Karpas-422 (cell line): ENCODE data around the gene IPPK. TPM values are rescaled to one million over a fixed set of nuclear protein-coding genes. Genes with fewer than 3 reads are reported as not detected.

Experiments
- DNase-seq: peaks from one replicate; pipeline ENCODE4 v3.0.0-alpha.2; 2015
- H2AFZ ChIP-seq: fragments of 200-600 bp; sonication (generic); 2 replicates; pipeline ENCODE4 v1.6.1; 2014; ENCODE audit warnings: antibody characterized with exemption, low read length, mixed read lengths
- H3K27ac ChIP-seq: fragments of 200-600 bp; sonication (generic); 2 replicates; pipeline ENCODE4 v1.5.1; 2014; ENCODE audit warnings: mild to moderate bottlenecking, low read length, moderate library complexity
- H3K27me3 ChIP-seq: fragments of 200-600 bp; sonication (generic); 2 replicates; pipeline ENCODE4 v1.6.1; 2014; ENCODE audit warnings: low read length, mixed read lengths
- H3K36me3 ChIP-seq: fragments of 200-600 bp; sonication (generic); 2 replicates; pipeline ENCODE4 v1.6.1; 2014; ENCODE audit warnings: low read length, mixed read lengths; ENCODE audit not compliant: insufficient read depth
- H3K4me1 ChIP-seq: fragments of 200-600 bp; sonication (generic); 2 replicates; pipeline ENCODE4 v1.6.1; 2014; ENCODE audit warnings: mild to moderate bottlenecking, low read length, mixed read lengths
- H3K4me2 ChIP-seq: fragments of 200-600 bp; sonication (generic); 2 replicates; pipeline ENCODE4 v1.6.1; 2014; ENCODE audit warnings: low read length, low read depth, mild to moderate bottlenecking; ENCODE audit not compliant: poor library complexity, severe bottlenecking
- H3K4me3 ChIP-seq: fragments of 200-600 bp; sonication (generic); 2 replicates; pipeline ENCODE4 v1.5.1; 2014; ENCODE audit warnings: mild to moderate bottlenecking, antibody characterized with exemption, low read length, mixed read lengths
- H3K79me2 ChIP-seq: fragments of 200-600 bp; sonication (generic); 2 replicates; pipeline ENCODE4 v1.6.1; 2014; ENCODE audit warnings: mild to moderate bottlenecking, low read length, mixed read lengths
- H3K9ac ChIP-seq: fragments of 200-600 bp; sonication (generic); 2 replicates; pipeline ENCODE4 v1.6.0; 2014; ENCODE audit warnings: low read length
- H3K9me2 ChIP-seq: fragments of 200-600 bp; sonication (generic), shearing (Covaris generic); replicated peaks from 2 replicates; pipeline ENCODE4 v1.6.0; 2014; ENCODE audit warnings: mild to moderate bottlenecking, low read length, moderate library complexity; ENCODE audit not compliant: insufficient read depth
- H3K9me3 ChIP-seq: fragments of 300-700, 200-600 bp; sonication (generic); 2 replicates; pipeline ENCODE4 v1.6.1; 2014; ENCODE audit warnings: low read length, mixed read lengths
- H4K20me1 ChIP-seq: fragments of 200-600 bp; sonication (generic); 2 replicates; pipeline ENCODE4 v1.6.1; 2014; ENCODE audit warnings: mild to moderate bottlenecking, antibody characterized with exemption, low read length, low read depth; ENCODE audit not compliant: insufficient read depth
- total RNA-seq: library from RNA; depleted of rRNA; stranded (reverse); fragments of >200 nt; shearing (Covaris generic); gene quantifications from 2 replicates; pipeline ENCODE4 v1.2.3, GENCODE V29; 2014; ENCODE audit warnings: low replicate concordance

IPPK gene
- total RNA-seq, 1 experiment from 2014 or later = 18.3 TPM

DNA sequence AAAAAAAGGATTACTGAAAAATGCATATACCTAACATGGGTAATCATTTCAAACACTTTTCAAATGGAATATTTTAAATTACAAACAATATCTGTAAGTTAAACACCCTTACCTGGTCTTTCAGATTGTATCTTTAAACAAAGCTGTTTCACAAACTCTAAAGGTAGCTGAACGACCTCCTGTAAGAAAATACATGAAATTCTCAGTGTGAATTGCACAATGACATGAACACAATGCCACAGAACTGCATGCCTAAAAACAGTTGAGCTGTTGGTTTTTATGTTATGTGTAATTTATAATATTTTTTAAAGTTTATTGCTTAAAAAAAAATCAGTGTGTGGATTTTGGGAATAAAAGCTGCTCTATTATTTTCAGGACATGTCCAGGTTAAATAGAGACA, 17.5 kb downstream of the IPPK start:
- Histone ChIP-seq H2AFZ (no peak overlapping the region), H3K9me3 (no peaks in the 10 kb centered on the region), H4K20me1 (0 out of 2 replicates have a peak, but pooled peaks cover 2% of the 10 kb centered on the region), H3K4me3 (no peak overlapping the region), H3K79me2 (peaks cover 26% of the 10 kb centered on the region), H3K4me1 (no peaks in the 10 kb centered on the region), H3K4me2 (no peak overlapping the region), H3K9ac (no peak overlapping the region), H3K9me2 (no peaks in the 10 kb centered on the region), H3K36me3 (peaks cover 16% of the 10 kb centered on the region; the same call in 1 of the 2 replicates), H3K27ac (no peak overlapping the region), H3K27me3 (no peaks in the 10 kb centered on the region)
- no peak for DNase-seq

DNA sequence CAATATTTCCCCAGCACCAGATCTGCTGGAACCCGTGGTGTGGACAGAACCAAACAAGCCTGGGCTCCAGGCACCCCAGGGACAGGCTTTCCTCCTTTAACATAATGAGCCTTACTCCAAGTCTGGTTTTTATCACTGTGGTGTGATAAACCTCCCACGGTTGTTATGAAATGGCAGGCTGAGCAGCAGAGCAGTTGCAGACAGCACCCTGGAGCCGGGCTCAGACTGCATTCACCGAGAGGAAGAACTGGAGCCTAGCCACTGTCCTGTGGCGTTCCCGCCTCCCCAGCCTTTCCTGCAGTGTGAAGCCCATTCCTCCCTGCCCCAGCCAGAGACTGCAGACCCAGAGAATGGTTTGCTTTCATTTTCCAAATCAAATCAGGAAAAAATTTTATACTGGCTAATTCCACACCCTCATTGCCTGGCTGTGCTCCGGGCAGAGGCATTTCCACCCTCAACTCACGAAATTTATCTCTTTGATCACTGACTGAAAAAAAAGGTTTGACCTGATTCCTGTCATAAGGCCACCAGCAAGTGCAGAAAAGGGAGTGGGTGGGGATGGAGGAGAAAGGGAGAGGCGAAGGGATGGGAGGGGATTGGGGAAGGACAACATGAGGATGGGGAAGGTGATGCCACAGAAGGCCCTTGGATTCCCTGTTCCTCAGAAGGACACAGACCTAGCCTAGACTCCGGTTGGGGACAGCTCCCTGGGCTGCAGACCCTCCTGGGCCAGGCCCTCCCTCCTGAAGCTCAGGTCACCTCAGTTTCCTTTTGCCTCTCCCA, 18.9 kb downstream of the IPPK start:
- 0 out of 2 replicates have a peak, but pooled peaks cover 3% of the 10 kb centered on the region for H4K20me1 ChIP-seq
- no peak overlapping the region for H3K9ac ChIP-seq
- no peaks in the 10 kb centered on the region for H3K27me3 ChIP-seq
- H3K9me3 ChIP-seq = no peaks in the 10 kb centered on the region
- no peak overlapping the region for H3K4me3 ChIP-seq
- no peak overlapping the region for H3K27ac ChIP-seq
- H2AFZ ChIP-seq = no peak overlapping the region
- peaks cover 28% of the 10 kb centered on the region for H3K79me2 ChIP-seq
- H3K36me3 ChIP-seq = peaks cover 22% of the 10 kb centered on the region; the same call in 1 of the 2 replicates
- H3K9me2 ChIP-seq = no peaks in the 10 kb centered on the region
- DNase-seq = no peak
- no peak overlapping the region for H3K4me2 ChIP-seq
- no peaks in the 10 kb centered on the region for H3K4me1 ChIP-seq

DNA sequence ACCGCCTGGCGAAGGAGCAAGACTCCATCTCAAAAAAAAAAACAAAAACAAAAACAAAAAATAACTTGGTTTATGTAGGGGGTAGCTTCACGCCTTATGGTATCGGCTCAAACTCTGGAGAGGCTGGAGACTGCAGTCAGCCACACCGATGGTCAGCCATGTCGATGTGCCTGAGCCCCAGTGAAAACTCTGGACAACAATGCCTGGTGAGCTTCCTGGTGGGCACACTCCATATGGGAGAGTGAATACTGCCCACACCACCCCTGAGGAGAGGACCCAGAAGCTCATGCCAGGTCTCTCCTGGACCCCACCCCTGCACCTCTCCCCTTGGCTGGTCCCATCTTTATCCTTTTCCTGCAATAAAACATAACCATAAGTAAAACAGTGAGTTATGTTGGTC, 19.6 kb downstream of the IPPK start:
- H3K9me2 ChIP-seq = no peaks in the 10 kb centered on the region
- no peak overlapping the region for H3K4me3 ChIP-seq
- H3K9ac ChIP-seq = no peak overlapping the region
- H4K20me1 ChIP-seq = 0 out of 2 replicates have a peak, but pooled peaks cover 3% of the 10 kb centered on the region
- H3K27me3 ChIP-seq = no peaks in the 10 kb centered on the region
- H3K27ac ChIP-seq = no peak overlapping the region
- H3K36me3 ChIP-seq = peaks cover 26% of the 10 kb centered on the region; the same call in 1 of the 2 replicates
- no peaks in the 10 kb centered on the region for H3K4me1 ChIP-seq
- H3K4me2 ChIP-seq = no peak overlapping the region
- DNase-seq = no peak
- H3K79me2 ChIP-seq = peaks cover 33% of the 10 kb centered on the region
- H3K9me3 ChIP-seq = no peaks in the 10 kb centered on the region
- H2AFZ ChIP-seq = no peak overlapping the region

DNA sequence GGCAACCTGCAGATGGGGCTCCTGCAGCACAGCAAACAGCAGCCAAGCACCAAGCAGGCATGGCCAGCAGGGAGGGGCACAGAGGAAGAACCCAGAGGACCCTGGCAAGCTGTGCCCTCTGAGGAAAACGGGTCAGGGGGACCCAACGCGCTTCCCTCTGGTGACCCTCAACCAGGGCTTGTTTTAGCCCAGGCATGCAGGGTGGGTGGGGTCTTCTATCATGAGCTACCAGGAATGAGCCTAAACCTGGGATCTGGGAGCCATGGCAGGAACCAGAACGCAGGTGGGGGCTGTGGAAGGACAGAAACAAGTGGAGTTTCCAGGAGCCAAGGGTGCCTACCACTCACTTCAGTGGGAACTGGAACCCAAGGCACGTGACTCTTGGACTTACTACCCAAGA, 20.9 kb downstream of the IPPK start:
- no peaks in the 10 kb centered on the region for H3K9me2 ChIP-seq
- H2AFZ ChIP-seq = no peak overlapping the region
- H3K36me3 ChIP-seq = peaks cover 32% of the 10 kb centered on the region; the same call in 1 of the 2 replicates
- no peak overlapping the region for H3K27ac ChIP-seq
- H4K20me1 ChIP-seq = 0 out of 2 replicates have a peak, but pooled peaks cover 3% of the 10 kb centered on the region
- H3K9ac ChIP-seq = no peak overlapping the region
- no peaks in the 10 kb centered on the region for H3K27me3 ChIP-seq
- H3K4me2 ChIP-seq = no peak overlapping the region
- no peaks in the 10 kb centered on the region for H3K9me3 ChIP-seq
- peaks cover 24% of the 10 kb centered on the region for H3K79me2 ChIP-seq
- H3K4me3 ChIP-seq = no peak overlapping the region
- H3K4me1 ChIP-seq = no peaks in the 10 kb centered on the region
- no peak for DNase-seq

DNA sequence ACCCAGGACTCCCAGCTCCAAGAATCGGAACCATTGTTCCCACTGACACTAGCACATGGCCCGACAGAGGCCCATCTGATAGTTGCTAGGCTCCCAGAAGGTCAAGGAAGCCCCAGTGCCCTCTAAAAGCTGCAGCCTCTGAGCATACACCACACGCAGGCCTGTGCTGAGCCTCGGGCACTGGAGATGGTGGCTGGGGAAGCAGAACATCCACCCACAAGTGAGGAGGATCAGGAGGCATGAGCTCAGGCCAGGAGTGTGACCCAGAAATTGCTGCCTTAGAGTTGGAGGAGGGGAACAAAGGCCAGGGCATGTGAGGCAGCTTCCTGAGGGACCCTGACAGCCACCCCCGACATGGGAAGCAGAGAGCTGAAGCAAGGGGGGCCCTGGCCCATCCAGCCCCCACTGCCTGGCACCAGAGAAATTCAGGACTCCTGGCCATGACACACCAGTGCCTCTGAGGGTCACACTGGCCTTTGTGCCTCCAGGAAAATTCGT, 21.4 kb downstream of the IPPK start:
- Histone ChIP-seq H3K4me1 (no peaks in the 10 kb centered on the region), H3K4me2 (no peak overlapping the region), H4K20me1 (0 out of 2 replicates have a peak, but pooled peaks cover 3% of the 10 kb centered on the region), H3K4me3 (no peak overlapping the region), H3K9me3 (no peaks in the 10 kb centered on the region), H3K9ac (no peak overlapping the region), H3K27me3 (no peaks in the 10 kb centered on the region), H3K27ac (no peak overlapping the region), H3K36me3 (peaks cover 33% of the 10 kb centered on the region; the same call in 1 of the 2 replicates), H3K9me2 (no peaks in the 10 kb centered on the region), H3K79me2 (peaks cover 25% of the 10 kb centered on the region), H2AFZ (no peak overlapping the region)
- no peak for DNase-seq

DNA sequence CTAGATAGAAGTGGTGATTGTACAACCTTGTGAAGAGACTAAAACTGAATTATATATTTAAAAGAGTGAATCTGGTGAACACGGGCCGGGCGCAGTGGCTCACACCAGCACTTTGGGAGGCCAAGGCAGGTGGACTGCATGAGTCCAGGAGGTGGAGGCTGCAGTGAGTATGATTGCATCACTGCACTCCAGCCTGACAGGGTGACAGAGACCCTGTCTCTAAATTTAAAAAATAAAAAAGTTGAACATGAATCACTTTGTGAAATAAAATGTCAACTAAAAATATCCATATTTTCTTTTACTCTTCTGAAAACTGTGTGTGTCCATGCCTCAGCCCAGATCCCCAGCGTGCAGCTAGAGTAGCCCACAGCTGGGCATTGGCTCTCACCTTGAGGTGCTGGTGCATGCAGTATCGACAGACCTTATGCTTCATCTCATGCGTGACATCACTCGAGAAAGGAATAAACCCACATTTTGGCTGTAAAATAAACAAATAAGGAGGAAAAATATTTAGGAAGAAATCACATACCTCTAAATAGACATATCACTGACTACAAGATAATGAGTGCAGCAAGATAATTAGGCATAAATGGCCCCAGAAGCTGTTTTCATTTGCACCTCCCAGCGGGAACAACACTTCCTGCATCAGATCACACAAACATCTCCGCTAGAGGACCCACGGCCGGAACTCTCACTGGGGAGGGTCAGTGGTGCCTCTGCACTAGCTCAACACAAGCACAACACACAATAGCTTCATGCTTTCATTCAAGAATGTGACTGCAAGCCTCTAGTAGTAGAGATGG, 22.1 kb downstream of the IPPK start:
- peaks cover 37% of the 10 kb centered on the region; the same call in 1 of the 2 replicates for H3K36me3 ChIP-seq
- H3K27me3 ChIP-seq = no peaks in the 10 kb centered on the region
- H2AFZ ChIP-seq = no peak overlapping the region
- H3K4me3 ChIP-seq = no peak overlapping the region
- no peaks in the 10 kb centered on the region for H3K4me1 ChIP-seq
- no peaks in the 10 kb centered on the region for H3K9me3 ChIP-seq
- no peaks in the 10 kb centered on the region for H3K9me2 ChIP-seq
- H3K79me2 ChIP-seq = peaks cover 23% of the 10 kb centered on the region
- H3K4me2 ChIP-seq = no peak overlapping the region
- no peak overlapping the region for H3K9ac ChIP-seq
- DNase-seq = no peak
- 0 out of 2 replicates have a peak, but pooled peaks cover 3% of the 10 kb centered on the region for H4K20me1 ChIP-seq
- no peak overlapping the region for H3K27ac ChIP-seq

DNA sequence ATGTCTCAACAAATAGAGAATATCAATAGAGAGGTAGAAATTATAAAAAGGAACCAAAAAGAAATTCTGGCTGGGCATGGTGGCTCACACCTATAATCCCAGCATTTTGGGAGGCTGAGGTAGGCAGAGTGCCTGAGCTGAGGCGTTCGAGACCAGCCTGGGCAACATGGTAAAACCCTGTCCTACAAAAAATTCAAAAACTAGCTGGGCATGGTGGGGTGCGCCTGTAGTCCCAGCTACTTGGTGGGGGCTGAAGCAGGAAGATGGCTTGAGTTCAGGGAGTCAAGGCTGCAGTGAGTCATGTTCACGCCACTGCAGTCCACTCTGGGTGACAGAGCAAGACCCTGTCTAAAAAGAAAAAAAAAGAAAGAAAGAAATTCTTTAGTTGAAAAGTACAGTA, 24.9 kb downstream of the IPPK start:
- no peak overlapping the region for H3K4me3 ChIP-seq
- H4K20me1 ChIP-seq = 0 out of 2 replicates have a peak, but pooled peaks cover 3% of the 10 kb centered on the region

DNA sequence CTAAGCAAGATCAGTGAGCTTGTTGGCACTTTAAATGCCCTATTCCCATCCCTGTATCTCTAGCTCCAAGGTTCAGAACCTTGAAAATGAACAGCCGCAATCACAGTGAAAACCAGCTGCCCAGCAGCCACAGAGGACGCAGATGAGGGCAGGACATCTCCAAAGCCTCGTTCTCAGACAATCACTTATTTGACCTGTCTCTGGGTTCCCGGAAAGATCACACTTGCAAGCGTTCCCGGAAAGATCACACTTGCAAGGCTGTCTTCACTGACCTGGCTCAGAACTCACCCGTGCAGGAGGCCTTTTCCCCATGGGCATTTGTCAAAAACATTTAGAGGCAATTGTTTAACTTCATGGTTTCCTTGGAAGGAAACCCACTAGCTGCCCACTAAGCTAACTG, 25.7 kb downstream of the IPPK start:
- Histone ChIP-seq H2AFZ (no peak overlapping the region), H3K4me3 (no peak overlapping the region), H3K27ac (no peak overlapping the region), H3K9me3 (no peaks in the 10 kb centered on the region), H4K20me1 (0 out of 2 replicates have a peak, but pooled peaks cover 3% of the 10 kb centered on the region), H3K36me3 (peaks cover 39% of the 10 kb centered on the region; the same call in 1 of the 2 replicates), H3K79me2 (peaks cover 23% of the 10 kb centered on the region), H3K9ac (no peak overlapping the region), H3K4me2 (no peak overlapping the region), H3K9me2 (no peaks in the 10 kb centered on the region), H3K27me3 (no peaks in the 10 kb centered on the region), H3K4me1 (no peaks in the 10 kb centered on the region)
- DNase-seq = no peak

More for the DNA sequence above, 24.9 kb downstream of the IPPK start:
- peaks cover 23% of the 10 kb centered on the region for H3K79me2 ChIP-seq
- H3K36me3 ChIP-seq = peaks cover 39% of the 10 kb centered on the region; the same call in 1 of the 2 replicates
- no peaks in the 10 kb centered on the region for H3K9me3 ChIP-seq
- no peaks in the 10 kb centered on the region for H3K4me1 ChIP-seq
- no peak overlapping the region for H2AFZ ChIP-seq
- H3K9ac ChIP-seq = no peak overlapping the region
- no peak overlapping the region for H3K27ac ChIP-seq
- no peaks in the 10 kb centered on the region for H3K9me2 ChIP-seq
- H3K27me3 ChIP-seq = no peaks in the 10 kb centered on the region
- no peak overlapping the region for H3K4me2 ChIP-seq
- no peak for DNase-seq
